ENCODE results near the gene FGF21. TPM values are rescaled to one million over a fixed set of nuclear protein-coding genes. Genes with fewer than 3 reads are reported as not detected.
A peak's percentile ranks its signal among the peaks of the same experiment; 100 is the strongest.

Gene FGF21, protein sequence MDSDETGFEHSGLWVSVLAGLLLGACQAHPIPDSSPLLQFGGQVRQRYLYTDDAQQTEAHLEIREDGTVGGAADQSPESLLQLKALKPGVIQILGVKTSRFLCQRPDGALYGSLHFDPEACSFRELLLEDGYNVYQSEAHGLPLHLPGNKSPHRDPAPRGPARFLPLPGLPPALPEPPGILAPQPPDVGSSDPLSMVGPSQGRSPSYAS
- not detected for total RNA-seq
- not detected for polyA plus RNA-seq (2013, experiment 1 of 2)
- polyA plus RNA-seq (2013, experiment 2 of 2), result not detected
- 0 to 0.06 (median 0) reads per million in 172 experiments for total RNA-seq

DNA sequence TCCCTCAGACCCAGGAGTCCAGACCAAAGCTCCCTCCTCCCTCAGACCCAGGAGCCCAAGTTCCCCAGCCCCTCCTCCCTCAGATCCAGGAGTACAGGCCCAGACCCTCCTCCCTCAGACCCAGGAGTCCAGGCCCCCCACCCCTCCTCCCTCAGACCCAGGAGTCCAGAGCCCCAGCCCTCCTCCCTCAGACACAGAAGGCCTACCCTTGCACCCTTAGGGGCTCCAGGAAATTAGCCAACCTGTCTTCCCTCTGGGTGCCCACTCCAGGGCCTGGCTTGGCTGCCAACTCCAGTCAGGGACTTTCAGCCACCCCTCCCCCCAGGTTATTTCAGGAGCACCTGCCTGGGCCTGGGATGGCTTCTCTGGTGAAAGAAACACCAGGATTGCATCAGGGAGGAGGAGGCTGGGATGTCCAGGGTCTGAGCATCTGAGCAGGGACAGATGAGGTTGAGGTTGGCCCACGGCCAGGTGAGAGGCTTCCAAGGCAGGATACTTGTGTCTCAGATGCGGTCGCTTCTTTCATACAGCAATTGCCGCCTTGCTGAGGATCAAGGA, at the start of gene FGF21:
Gene FGF21, plus strand, starts transcription at position 441 of the 558 bp plus-strand sequence. CDS start 713 bp downstream, outside the sequence.
- intact Hi-C loops (cut with DNase I, micrococcal nuclease), result no loop called here
- peaks cover 24% of the 10 kb centered on the region for H3K4me1 ChIP-seq (ENCODE audit: insufficient read depth, low read length)
- no peak for ATAC-seq (ENCODE audit: poor library complexity)
- Mint-ChIP-seq H3K27ac (no peak within 1 kb of the TSS), H3K9me3 (no peaks in the 10 kb centered on the region), H3K36me3 (ENCODE audit: low read depth) (no peaks in the 10 kb centered on the region), H3K27me3 (peaks cover 37% of the 10 kb centered on the region), H3K4me1 (ENCODE audit: low read depth) (peaks cover 19% of the 10 kb centered on the region), H3K4me3 (no peak within 1 kb of the TSS)
- no peaks in the 10 kb centered on the region for H3K36me3 ChIP-seq (ENCODE audit: insufficient read depth, low read length)
- H3K27ac ChIP-seq (ENCODE audit: low read depth in 1 of 2, low read length in 2 of 2), result no peak within 1 kb of the TSS
- H3K9me3 ChIP-seq (ENCODE audit: control insufficient read depth in 1 of 2, insufficient read depth in 1 of 2, low read length in 2 of 2), result peaks cover 0 to 5% of the 10 kb centered on the region in 2 experiments
- POLR2A ChIA-PET, result no interaction called here
- DNase-seq, result no peak
- H3K4me3 ChIP-seq (ENCODE audit: low read length), result no peak within 1 kb of the TSS
- TF ChIP-seq, protein P1, sequence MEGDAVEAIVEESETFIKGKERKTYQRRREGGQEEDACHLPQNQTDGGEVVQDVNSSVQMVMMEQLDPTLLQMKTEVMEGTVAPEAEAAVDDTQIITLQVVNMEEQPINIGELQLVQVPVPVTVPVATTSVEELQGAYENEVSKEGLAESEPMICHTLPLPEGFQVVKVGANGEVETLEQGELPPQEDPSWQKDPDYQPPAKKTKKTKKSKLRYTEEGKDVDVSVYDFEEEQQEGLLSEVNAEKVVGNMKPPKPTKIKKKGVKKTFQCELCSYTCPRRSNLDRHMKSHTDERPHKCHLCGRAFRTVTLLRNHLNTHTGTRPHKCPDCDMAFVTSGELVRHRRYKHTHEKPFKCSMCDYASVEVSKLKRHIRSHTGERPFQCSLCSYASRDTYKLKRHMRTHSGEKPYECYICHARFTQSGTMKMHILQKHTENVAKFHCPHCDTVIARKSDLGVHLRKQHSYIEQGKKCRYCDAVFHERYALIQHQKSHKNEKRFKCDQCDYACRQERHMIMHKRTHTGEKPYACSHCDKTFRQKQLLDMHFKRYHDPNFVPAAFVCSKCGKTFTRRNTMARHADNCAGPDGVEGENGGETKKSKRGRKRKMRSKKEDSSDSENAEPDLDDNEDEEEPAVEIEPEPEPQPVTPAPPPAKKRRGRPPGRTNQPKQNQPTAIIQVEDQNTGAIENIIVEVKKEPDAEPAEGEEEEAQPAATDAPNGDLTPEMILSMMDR (IDR thresholded peaks at IDR 0.05), result no peak
- H3K27me3 ChIP-seq (ENCODE audit: control insufficient read depth in 1 of 2, insufficient read depth in 2 of 2, low read length in 2 of 2), result peaks cover 20 to 28% of the 10 kb centered on the region in 2 experiments
- CTCF ChIA-PET, result no interaction called here

DNA sequence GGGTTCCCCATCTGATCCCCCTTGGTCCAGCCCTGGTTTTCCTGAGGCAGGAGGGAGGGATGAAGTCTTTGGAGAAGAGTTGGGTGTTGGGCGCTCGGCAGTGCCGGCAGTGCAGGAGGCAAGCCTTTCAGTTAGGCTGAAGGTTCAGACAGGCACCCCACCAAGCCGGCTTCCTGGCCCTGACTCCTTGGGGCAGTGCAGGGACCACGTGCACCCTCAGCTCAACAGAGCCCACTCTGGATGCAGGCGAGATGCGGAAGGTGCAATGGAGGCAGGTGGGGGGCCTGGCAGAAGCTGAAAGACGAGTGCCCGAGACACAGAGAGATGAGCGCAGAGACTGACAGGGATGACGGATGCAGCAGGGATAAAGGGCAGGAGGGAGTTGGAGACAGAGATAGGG, 46.9 kb upstream of the FGF21 start:
- H3K27ac Mint-ChIP-seq, result no peak overlapping the region
- ATAC-seq (ENCODE audit: poor library complexity) (no peak), DNase-seq (no peak)
- no peak overlapping the region for H3K4me3 Mint-ChIP-seq
- Histone ChIP-seq H3K4me3 (ENCODE audit: low read length) (no peak overlapping the region), H3K4me1 (ENCODE audit: insufficient read depth, low read length) (peaks cover 10% of the 10 kb centered on the region), H3K9me3 (ENCODE audit: control insufficient read depth in 1 of 2, insufficient read depth in 1 of 2, low read length in 2 of 2) (no peaks in the 10 kb centered on the region), H3K27ac (ENCODE audit: low read depth in 1 of 2, low read length in 2 of 2) (no peak overlapping the region), H3K27me3 (ENCODE audit: control insufficient read depth in 1 of 2, insufficient read depth in 2 of 2, low read length in 2 of 2) (no peaks in the 10 kb centered on the region), H3K36me3 (ENCODE audit: insufficient read depth, low read length) (peaks cover 12% of the 10 kb centered on the region)
- TF ChIP-seq, protein P1 (IDR thresholded peaks at IDR 0.05), result no peak
- H3K36me3 Mint-ChIP-seq (ENCODE audit: low read depth), result peaks cover 25% of the 10 kb centered on the region
- POLR2A ChIA-PET, result no interaction called here
- intact Hi-C loops (cut with DNase I, micrococcal nuclease), result no loop called here
- no peaks in the 10 kb centered on the region for H3K27me3 Mint-ChIP-seq
- H3K4me1 Mint-ChIP-seq (ENCODE audit: low read depth), result peaks cover 7% of the 10 kb centered on the region
- no peaks in the 10 kb centered on the region for H3K9me3 Mint-ChIP-seq
- CTCF ChIA-PET, result no interaction called here

DNA sequence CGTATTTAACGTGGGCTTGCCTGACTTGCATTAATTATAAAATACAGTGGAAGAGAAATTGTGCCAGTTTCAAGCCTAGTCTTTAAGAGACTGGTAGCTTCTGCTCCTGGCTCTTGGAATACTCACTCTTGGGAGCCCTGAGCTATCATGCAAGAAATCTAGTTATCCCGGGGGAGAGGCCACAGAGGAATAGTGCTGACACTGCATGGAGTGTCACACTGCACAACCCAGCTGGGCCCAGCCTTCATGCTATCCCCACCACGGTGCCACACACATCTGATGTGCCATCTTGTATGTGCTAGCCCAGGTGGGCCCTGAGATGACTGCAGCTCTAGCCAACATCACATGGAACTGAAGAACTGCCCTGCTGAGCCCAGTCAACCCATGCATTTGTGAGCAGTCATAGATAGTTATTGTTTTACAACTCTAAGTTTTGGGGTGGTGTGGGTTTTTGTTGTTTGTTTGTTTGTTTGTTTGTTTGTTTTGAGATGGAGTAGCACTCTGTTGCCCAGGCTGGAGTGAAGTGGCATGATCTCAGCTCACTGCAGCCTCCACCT, 44.1 kb upstream of the FGF21 start:
- POLR2A ChIA-PET, result interaction anchor here (0.6 kb wide), 1 partner anchor 59 kb away, joined by 3 read pairs; no protein-coding TSS in a partner anchor
- Mint-ChIP-seq H3K27ac (no peak overlapping the region), H3K27me3 (no peaks in the 10 kb centered on the region)

More for the DNA sequence above, 44.1 kb upstream of the FGF21 start:
- intact Hi-C loops (cut with DNase I, micrococcal nuclease), result loop anchor here (5.0 to 10.0 kb wide), 3 partner anchors 34 to 206 kb away; no protein-coding TSS in a partner anchor
- no peaks in the 10 kb centered on the region for H3K9me3 ChIP-seq (ENCODE audit: control insufficient read depth in 1 of 2, insufficient read depth in 1 of 2, low read length in 2 of 2)
- peaks cover 21% of the 10 kb centered on the region for H3K4me1 Mint-ChIP-seq (ENCODE audit: low read depth)
- CTCF ChIA-PET, result interaction anchor here (1.4 to 3.2 kb wide), 2 partner anchors 14 to 28 kb away, joined by 3 to 14 read pairs; no protein-coding TSS in a partner anchor
- H3K36me3 ChIP-seq (ENCODE audit: insufficient read depth, low read length), result no peaks in the 10 kb centered on the region
- H3K4me1 ChIP-seq (ENCODE audit: insufficient read depth, low read length), result peaks cover 25% of the 10 kb centered on the region
- no peak for DNase-seq
- H3K4me3 ChIP-seq (ENCODE audit: low read length), result no peak overlapping the region
- H3K9me3 Mint-ChIP-seq, result no peaks in the 10 kb centered on the region
- no peak for ATAC-seq (ENCODE audit: poor library complexity)
- H3K36me3 Mint-ChIP-seq (ENCODE audit: low read depth), result peaks cover 4% of the 10 kb centered on the region
- H3K27ac ChIP-seq (ENCODE audit: low read depth in 1 of 2, low read length in 2 of 2), result no peak overlapping the region
- TF ChIP-seq, protein P1 (IDR thresholded peaks at IDR 0.05), result no peak
- no peaks in the 10 kb centered on the region for H3K27me3 ChIP-seq (ENCODE audit: control insufficient read depth in 1 of 2, insufficient read depth in 2 of 2, low read length in 2 of 2)
- H3K4me3 Mint-ChIP-seq, result peak overlapping the region; percentile 39

Measured in CD4-positive, alpha-beta T cell (primary cell).